K562 (cell line): ENCODE data around the gene CPLANE2. TPM values are rescaled to one million over a fixed set of nuclear protein-coding genes. Genes with fewer than 3 reads are reported as not detected.

Source experiments
- CHD2 ChIP-seq: IDR thresholded peaks from 2 replicates; pipeline ENCODE4 v1.6.1; 2011; ENCODE audit warnings: low read depth, low read length
- CTBP1 ChIP-seq: fragments of 450-650 bp; IDR thresholded peaks from 2 replicates; pipeline ENCODE4 v1.6.1; 2016; ENCODE audit warnings: borderline replicate concordance
- DACH1 ChIP-seq: fragments of 450-650 bp; IDR thresholded peaks from 2 replicates; pipeline ENCODE4 v1.6.1; 2018; ENCODE audit not compliant: partially characterized antibody
- EHMT2 ChIP-seq: fragments of 450-650 bp; IDR thresholded peaks from 2 replicates; pipeline ENCODE4 v1.6.1; 2018; ENCODE audit warnings: antibody characterized with exemption
- EP300 ChIP-seq: IDR thresholded peaks from 2 replicates; pipeline ENCODE4 v1.6.1; 2012; ENCODE audit warnings: low read length, improper control_type of control experiment
- FOXK2 ChIP-seq, 2 experiments: fragments of 450-650 bp; IDR thresholded peaks in 1 of 2; conservative IDR thresholded peaks in 1 of 2; 2 replicates each; pipeline ENCODE4 v1.6.1; 2016; ENCODE audit warnings: low read depth in 2 of 2, mild to moderate bottlenecking in 1 of 2
- FOXP1 ChIP-seq: sonication (generic); formaldehyde crosslinking; IDR thresholded peaks from 2 replicates; pipeline ENCODE4 v1.8.0; 2022; ENCODE audit warnings: mild to moderate bottlenecking, missing genetic modification reagents
- MAFF ChIP-seq: IDR thresholded peaks from 2 replicates; pipeline ENCODE4 v1.6.1; 2012; ENCODE audit warnings: low read length, improper control_type of control experiment
- NKRF ChIP-seq: fragments of 450-650 bp; IDR thresholded peaks from 2 replicates; pipeline ENCODE4 v1.6.1; 2016; ENCODE audit warnings: borderline replicate concordance
- OTX1 ChIP-seq: fragments of 450-650 bp; formaldehyde crosslinking; IDR thresholded peaks from 2 replicates; pipeline ENCODE4 v1.4.0; 2022; ENCODE audit warnings: mild to moderate bottlenecking
- POLR2AphosphoS5 ChIP-seq: IDR thresholded peaks from 2 replicates; pipeline ENCODE4 v1.6.1; 2011; ENCODE audit warnings: mild to moderate bottlenecking, low read depth, low read length, moderate library complexity; ENCODE audit not compliant: control insufficient read depth, insufficient read depth
- TAL1 ChIP-seq: fragments of 450-650 bp; IDR thresholded peaks from 2 replicates; pipeline ENCODE4 v1.6.1; 2016; ENCODE audit warnings: mild to moderate bottlenecking
- TBL1XR1 ChIP-seq, 2 experiments: IDR thresholded peaks; 2 replicates each; pipeline ENCODE4 v1.6.1; 2012; ENCODE audit warnings: improper control_type of control experiment in 2 of 2, low read length in 2 of 2, mild to moderate bottlenecking in 1 of 2
- ZNF23 ChIP-seq: fragments of 250-450 bp; sonication (Bioruptor Pico); IDR thresholded peaks from 2 replicates; pipeline ENCODE4 v1.4.0; 2020; ENCODE audit warnings: mild to moderate bottlenecking
- ZNF384 ChIP-seq: IDR thresholded peaks from 2 replicates; pipeline ENCODE4 v1.6.1; 2012; ENCODE audit warnings: low read depth, low read length, improper control_type of control experiment
- polyA plus RNA-seq, 8 experiments: library from polyadenylated mRNA; depleted of rRNA in 4 of 8; stranded (reverse) in 5 of 8; unstranded in 3 of 8; fragments of >200 nt; fragmentation: Nextera tagmentation in 2 of 8; fragmentation: Illumina TruSeq in 1 of 8; extraction: Ambion mirVana in 2 of 8; extraction: Trizol in 1 of 8; gene quantifications; 2 replicates each; pipeline versions ENCODE4 v1.2.1 to v1.2.3, GENCODE V29; 2011 to 2014; ENCODE audit warnings: inconsistent platforms in 1 of 8, missing spikeins in 1 of 8
- total RNA-seq, 7 experiments: library from RNA; depleted of rRNA in 6 of 7; stranded (reverse); fragments of >200 nt in 6 of 7; fragmentation: Illumina TruSeq in 2 of 7; extraction: Trizol in 2 of 7; gene quantifications; 2 replicates each; pipeline versions ENCODE4 v1.2.1 to v1.2.3, GENCODE V29; 2011 to 2021; ENCODE audit warnings: low replicate concordance in 1 of 7
- TF ChIP-seq, protein P1 (sequence below): sonication (generic); formaldehyde crosslinking; IDR thresholded peaks from 2 replicates; pipeline ENCODE4 v1.8.1; 2023; ENCODE audit warnings: missing genetic modification reagents, mild to moderate bottlenecking, borderline replicate concordance
- TF ChIP-seq, protein P2 (sequence below): fragments of 450-650 bp; formaldehyde crosslinking; IDR thresholded peaks from 2 replicates; pipeline ENCODE4 v1.4.0; 2020; ENCODE audit warnings: mild to moderate bottlenecking, moderate library complexity

CPLANE2 gene
- total and polyA plus RNA-seq, 9 of the 15 experiments (the other 6 are each of a cell fraction or from before 2014, with no cell fraction given): 0.17 to 20.9 (median 8.1) TPM

- TF ChIP-seq, protein P1, sequence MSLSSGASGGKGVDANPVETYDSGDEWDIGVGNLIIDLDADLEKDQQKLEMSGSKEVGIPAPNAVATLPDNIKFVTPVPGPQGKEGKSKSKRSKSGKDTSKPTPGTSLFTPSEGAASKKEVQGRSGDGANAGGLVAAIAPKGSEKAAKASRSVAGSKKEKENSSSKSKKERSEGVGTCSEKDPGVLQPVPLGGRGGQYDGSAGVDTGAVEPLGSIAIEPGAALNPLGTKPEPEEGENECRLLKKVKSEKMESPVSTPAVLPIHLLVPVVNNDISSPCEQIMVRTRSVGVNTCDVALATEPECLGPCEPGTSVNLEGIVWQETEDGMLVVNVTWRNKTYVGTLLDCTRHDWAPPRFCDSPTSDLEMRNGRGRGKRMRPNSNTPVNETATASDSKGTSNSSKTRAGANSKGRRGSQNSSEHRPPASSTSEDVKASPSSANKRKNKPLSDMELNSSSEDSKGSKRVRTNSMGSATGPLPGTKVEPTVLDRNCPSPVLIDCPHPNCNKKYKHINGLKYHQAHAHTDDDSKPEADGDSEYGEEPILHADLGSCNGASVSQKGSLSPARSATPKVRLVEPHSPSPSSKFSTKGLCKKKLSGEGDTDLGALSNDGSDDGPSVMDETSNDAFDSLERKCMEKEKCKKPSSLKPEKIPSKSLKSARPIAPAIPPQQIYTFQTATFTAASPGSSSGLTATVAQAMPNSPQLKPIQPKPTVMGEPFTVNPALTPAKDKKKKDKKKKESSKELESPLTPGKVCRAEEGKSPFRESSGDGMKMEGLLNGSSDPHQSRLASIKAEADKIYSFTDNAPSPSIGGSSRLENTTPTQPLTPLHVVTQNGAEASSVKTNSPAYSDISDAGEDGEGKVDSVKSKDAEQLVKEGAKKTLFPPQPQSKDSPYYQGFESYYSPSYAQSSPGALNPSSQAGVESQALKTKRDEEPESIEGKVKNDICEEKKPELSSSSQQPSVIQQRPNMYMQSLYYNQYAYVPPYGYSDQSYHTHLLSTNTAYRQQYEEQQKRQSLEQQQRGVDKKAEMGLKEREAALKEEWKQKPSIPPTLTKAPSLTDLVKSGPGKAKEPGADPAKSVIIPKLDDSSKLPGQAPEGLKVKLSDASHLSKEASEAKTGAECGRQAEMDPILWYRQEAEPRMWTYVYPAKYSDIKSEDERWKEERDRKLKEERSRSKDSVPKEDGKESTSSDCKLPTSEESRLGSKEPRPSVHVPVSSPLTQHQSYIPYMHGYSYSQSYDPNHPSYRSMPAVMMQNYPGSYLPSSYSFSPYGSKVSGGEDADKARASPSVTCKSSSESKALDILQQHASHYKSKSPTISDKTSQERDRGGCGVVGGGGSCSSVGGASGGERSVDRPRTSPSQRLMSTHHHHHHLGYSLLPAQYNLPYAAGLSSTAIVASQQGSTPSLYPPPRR: no peak
- TF ChIP-seq FOXP1 (CRISPR knock-in tag): no peak
- no peak for TF ChIP-seq DACH1
- TF ChIP-seq NKRF: no peak
- TF ChIP-seq ZNF23 (CRISPR knock-in tag): no peak
- TF ChIP-seq, protein P2, sequence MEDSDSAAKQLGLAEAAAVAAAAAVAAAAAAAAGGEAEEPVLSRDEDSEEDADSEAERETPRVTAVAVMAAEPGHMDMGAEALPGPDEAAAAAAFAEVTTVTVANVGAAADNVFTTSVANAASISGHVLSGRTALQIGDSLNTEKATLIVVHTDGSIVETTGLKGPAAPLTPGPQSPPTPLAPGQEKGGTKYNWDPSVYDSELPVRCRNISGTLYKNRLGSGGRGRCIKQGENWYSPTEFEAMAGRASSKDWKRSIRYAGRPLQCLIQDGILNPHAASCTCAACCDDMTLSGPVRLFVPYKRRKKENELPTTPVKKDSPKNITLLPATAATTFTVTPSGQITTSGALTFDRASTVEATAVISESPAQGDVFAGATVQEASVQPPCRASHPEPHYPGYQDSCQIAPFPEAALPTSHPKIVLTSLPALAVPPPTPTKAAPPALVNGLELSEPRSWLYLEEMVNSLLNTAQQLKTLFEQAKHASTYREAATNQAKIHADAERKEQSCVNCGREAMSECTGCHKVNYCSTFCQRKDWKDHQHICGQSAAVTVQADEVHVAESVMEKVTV (CRISPR knock-in tag): peak; percentile 100
- no peak for TF ChIP-seq EHMT2
- no peak for TF ChIP-seq EP300
- peak; percentile 56; the same call in 1 of the 2 replicates for TF ChIP-seq ZNF384
- TF ChIP-seq MAFF: no peak
- TF ChIP-seq POLR2AphosphoS5: no peak
- TF ChIP-seq CTBP1: peak; percentile 69; the same call in 1 of the 2 replicates
- no peak for TF ChIP-seq CHD2
- TF ChIP-seq TBL1XR1 (IDR thresholded peaks at IDR 0.05; ENCODE audit: low read length in 2 of 2): no peak
- TF ChIP-seq OTX1: no peak
- TF ChIP-seq TAL1: no peak
- TF ChIP-seq FOXK2 (conservative IDR thresholded peaks at IDR 0.05 in 1 of 2, IDR thresholded peaks at IDR 0.05 in 1 of 2; ENCODE audit: low read depth in 2 of 2): no peak
Observed at GRCh38 chr1:16187748-16188401, 49.1 kb downstream of the CPLANE2 start (continued).
